Glutamatergic neuron (in vitro differentiated cells): ENCODE measurements around the gene PRSS57. TPM values are rescaled to one million over a fixed set of nuclear protein-coding genes. Genes with fewer than 3 reads are reported as not detected.

Experiments
- DNase-seq: peaks from one replicate; pipeline ENCODE4 v3.0.0; 2022
- H3K27ac Mint-ChIP-seq: one replicate; pipeline ENCODE4 v1.8.0; 2020; ENCODE audit warnings: mild to moderate bottlenecking, mixed read lengths, inconsistent platforms; ENCODE audit not compliant: unreplicated experiment
- H3K27me3 Mint-ChIP-seq: one replicate; pipeline ENCODE4 v1.8.0; 2020; ENCODE audit warnings: mild to moderate bottlenecking, moderate library complexity, mixed read lengths, inconsistent platforms; ENCODE audit not compliant: unreplicated experiment
- H3K36me3 Mint-ChIP-seq: one replicate; pipeline ENCODE4 v1.8.0; 2020; ENCODE audit warnings: mild to moderate bottlenecking, mixed read lengths, inconsistent platforms; ENCODE audit not compliant: unreplicated experiment
- H3K4me1 Mint-ChIP-seq: one replicate; pipeline ENCODE4 v1.8.0; 2020; ENCODE audit warnings: mild to moderate bottlenecking, low read depth, mixed read lengths, inconsistent platforms; ENCODE audit not compliant: unreplicated experiment
- H3K4me3 Mint-ChIP-seq: one replicate; pipeline ENCODE4 v1.8.0; 2020; ENCODE audit warnings: mild to moderate bottlenecking, mixed read lengths, inconsistent platforms; ENCODE audit not compliant: unreplicated experiment
- H3K9me3 Mint-ChIP-seq: one replicate; pipeline ENCODE4 v1.8.0; 2020; ENCODE audit warnings: mild to moderate bottlenecking, moderate library complexity, mixed read lengths, inconsistent platforms; ENCODE audit not compliant: unreplicated experiment
- total RNA-seq: library from RNA; stranded (reverse); fragmentation: NEBNext Ultra II Directional; extraction: Animal tissue kit (Norgen Biotek cat#: 25700); gene quantifications from one replicate; pipeline ENCODE4 v1.2.1, GENCODE V29; 2021; ENCODE audit not compliant: unreplicated experiment
- TF ChIP-seq, protein P1 (sequence below): fragments of 200-600 bp; sonication (generic); IDR thresholded peaks from one replicate; pipeline ENCODE4 v1.5.0; 2021; ENCODE audit not compliant: partially characterized antibody, unreplicated experiment

The PRSS57 gene
- total RNA-seq, 1 donor from 2014 or later = 0.78 TPM

DNA sequence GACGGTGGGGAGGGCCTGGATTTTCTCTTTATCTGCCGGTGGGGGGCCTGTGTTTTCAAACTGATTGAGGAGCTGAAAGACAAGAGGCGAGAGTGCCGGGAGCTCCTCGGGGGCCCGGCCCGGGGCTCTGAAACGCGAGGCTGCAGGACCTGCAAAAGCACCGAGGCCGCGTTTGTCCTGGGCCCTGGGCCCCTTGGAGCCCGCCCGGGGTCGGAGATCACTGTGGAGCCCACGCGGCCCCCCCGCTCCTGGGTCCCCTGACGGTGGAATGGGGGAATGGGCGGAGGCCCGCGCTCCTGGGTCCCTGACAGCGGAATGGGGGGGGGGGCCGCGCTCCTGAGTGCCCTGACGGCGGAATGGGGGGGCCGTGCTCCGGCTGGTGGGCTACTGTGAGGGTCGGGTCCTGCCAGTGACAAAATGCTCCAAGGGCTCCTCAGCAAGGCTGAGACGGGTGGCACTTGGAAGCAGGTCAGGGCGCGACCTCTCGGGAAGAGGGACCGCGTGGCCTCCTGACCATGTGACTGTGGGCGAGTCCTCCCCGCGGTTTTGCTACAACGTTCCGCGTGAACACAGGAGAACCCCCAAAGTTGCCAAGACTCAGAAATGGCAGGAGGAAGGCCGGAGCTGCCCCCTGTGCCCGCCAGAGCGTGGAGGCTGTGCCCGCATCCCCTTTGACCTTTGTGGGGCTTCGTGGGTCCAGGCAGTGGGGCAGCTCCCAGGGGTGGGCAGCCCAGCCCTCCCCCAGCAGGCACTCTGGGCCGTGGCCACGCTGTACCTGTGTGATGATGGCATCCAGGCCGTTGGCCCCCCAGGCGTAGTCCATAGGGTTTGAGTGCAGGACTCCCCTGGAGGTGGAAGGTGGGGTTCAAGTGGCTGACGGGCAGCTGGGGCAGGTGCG, 46.1 kb downstream of the PRSS57 start:
- DNase-seq = no peak
- Mint-ChIP-seq H3K9me3 (peaks cover 6% of the 10 kb centered on the region), H3K4me1 (no peaks in the 10 kb centered on the region), H3K27me3 (peaks cover 4% of the 10 kb centered on the region), H3K27ac (no peak overlapping the region), H3K36me3 (no peaks in the 10 kb centered on the region), H3K4me3 (no peak overlapping the region)
- TF ChIP-seq, protein P1, sequence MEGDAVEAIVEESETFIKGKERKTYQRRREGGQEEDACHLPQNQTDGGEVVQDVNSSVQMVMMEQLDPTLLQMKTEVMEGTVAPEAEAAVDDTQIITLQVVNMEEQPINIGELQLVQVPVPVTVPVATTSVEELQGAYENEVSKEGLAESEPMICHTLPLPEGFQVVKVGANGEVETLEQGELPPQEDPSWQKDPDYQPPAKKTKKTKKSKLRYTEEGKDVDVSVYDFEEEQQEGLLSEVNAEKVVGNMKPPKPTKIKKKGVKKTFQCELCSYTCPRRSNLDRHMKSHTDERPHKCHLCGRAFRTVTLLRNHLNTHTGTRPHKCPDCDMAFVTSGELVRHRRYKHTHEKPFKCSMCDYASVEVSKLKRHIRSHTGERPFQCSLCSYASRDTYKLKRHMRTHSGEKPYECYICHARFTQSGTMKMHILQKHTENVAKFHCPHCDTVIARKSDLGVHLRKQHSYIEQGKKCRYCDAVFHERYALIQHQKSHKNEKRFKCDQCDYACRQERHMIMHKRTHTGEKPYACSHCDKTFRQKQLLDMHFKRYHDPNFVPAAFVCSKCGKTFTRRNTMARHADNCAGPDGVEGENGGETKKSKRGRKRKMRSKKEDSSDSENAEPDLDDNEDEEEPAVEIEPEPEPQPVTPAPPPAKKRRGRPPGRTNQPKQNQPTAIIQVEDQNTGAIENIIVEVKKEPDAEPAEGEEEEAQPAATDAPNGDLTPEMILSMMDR = no peak

DNA sequence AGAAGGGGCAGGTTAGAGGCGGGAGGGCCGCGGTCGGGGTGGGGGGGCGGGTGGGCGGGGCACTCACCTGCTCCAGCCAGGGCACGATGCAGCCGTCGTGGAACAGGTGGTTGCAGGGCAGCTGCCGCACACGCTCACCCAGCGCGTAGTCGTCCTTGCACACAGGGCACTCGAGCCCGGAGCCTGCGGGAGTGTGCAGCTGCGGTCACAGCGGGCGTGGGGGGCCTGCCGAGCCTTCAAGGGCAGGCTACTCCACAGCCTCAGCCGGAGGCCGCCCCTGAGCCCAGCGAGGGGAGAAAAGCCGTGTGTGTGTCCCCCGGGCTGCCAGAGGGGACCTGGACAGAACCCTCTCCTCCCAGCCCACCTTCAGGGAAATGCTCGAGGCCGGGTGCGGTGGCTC, 46.9 kb downstream of the PRSS57 start:
- no peaks in the 10 kb centered on the region for H3K36me3 Mint-ChIP-seq
- TF ChIP-seq, protein P1 = no peak
- H3K4me1 Mint-ChIP-seq = no peaks in the 10 kb centered on the region
- peaks cover 3% of the 10 kb centered on the region for H3K9me3 Mint-ChIP-seq
- H3K27ac Mint-ChIP-seq = no peak overlapping the region
- H3K4me3 Mint-ChIP-seq = no peak overlapping the region
- DNase-seq = no peak
- peaks cover 4% of the 10 kb centered on the region for H3K27me3 Mint-ChIP-seq

DNA sequence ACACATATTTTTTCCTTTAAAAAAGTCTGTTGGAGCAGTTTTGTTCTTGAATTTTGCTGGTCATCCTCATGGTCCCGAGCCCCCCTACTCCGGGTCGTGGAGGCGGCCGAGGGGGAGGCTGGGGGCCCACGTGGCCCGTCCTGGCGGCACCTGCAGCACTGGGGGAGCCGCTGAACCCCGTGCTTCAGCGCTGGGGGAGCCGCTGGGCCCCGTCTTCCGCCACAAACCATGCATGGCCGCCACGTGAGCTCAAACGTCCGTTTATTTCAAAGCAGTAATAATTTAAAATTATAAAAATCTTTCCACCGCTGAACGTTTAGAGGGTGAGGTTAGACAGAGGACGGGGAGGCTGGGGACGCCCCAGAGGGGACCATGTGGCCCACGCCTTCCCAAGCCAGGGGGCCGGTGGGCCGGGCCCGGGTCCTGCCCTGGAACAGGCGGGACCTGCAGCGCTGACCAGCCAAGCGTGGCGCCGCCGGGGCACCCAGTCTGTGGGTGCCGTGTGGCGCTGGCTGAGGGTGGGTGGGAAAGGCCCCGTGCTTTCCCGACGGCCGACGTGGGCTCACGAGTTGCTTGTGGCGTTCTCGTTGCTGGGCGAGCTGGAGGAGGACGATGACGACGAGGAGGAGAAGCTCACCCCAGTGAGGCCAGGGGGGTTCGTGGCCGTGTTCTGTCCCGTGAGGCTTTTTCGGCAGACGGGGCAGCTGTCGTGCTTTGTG, 47.5 kb downstream of the PRSS57 start:
- Mint-ChIP-seq H3K9me3 (peaks cover 3% of the 10 kb centered on the region), H3K36me3 (no peaks in the 10 kb centered on the region), H3K27ac (no peak overlapping the region), H3K4me1 (no peaks in the 10 kb centered on the region), H3K4me3 (no peak overlapping the region), H3K27me3 (peaks cover 4% of the 10 kb centered on the region)
- DNase-seq = no peak
- TF ChIP-seq, protein P1 = no peak

DNA sequence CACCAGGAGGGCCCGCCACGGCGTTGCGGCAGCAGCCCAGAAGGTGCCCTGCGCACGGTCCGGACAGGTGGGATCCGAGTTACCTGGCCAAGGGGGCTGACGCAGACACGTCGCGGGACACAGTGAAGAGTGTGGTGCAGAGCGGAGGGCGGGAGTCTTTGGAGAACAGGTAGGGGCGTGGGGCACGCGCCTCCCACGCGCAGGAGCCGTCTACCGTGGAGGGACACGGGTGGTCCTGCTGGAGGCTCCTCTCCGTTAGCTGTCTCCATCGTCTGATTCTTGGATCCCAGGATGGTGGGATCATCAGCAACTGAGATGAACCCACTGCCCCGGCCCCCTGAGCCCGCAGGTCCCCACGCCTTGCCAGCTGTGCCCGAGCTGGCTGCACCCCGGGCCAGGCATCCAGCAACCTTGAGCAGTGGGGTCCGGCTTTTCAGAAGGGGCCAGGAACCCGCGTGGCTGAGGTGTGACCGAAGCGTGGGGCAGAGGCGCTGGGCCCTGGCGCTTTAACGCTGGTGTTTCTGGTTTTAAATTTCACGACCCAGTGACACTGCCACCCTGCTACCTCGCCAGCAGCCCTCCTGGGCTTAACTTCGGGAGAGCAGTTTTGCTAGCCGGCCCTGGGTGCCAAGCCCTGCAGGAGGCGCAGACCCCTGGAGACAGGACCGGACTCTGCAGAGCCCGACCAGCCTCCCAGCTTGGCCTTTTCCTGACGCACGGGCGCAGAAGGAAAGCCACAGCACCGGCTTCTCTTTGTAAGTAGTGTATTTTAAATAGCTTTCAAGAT, 48.3 kb downstream of the PRSS57 start:
- H3K27ac Mint-ChIP-seq = no peak overlapping the region
- TF ChIP-seq, protein P1 = no peak
- no peaks in the 10 kb centered on the region for H3K36me3 Mint-ChIP-seq
- H3K27me3 Mint-ChIP-seq = peaks cover 4% of the 10 kb centered on the region
- H3K4me3 Mint-ChIP-seq = no peak overlapping the region
- DNase-seq = no peak
- peaks cover 3% of the 10 kb centered on the region for H3K9me3 Mint-ChIP-seq
- no peaks in the 10 kb centered on the region for H3K4me1 Mint-ChIP-seq
